Kidney epithelial cell (primary cell): ENCODE measurements around the gene ITFG2. TPM values are rescaled to one million over a fixed set of nuclear protein-coding genes. Genes with fewer than 3 reads are reported as not detected.

ENCODE experiments used
- DNase-seq: peaks from one replicate; pipeline ENCODE4 v3.0.0-alpha.2; 2010; ENCODE audit warnings: low read depth
- H3K27me3 ChIP-seq: 2 replicates; pipeline ENCODE4 v1.6.0; 2011; ENCODE audit warnings: low read length; ENCODE audit not compliant: control insufficient read depth, insufficient read depth
- H3K36me3 ChIP-seq: 2 replicates; pipeline ENCODE4 v1.5.1; 2011; ENCODE audit warnings: low read length; ENCODE audit not compliant: control insufficient read depth, insufficient read depth
- H3K4me3 ChIP-seq: 2 replicates; pipeline ENCODE4 v1.5.1; 2011; ENCODE audit warnings: low read depth, mild to moderate bottlenecking, control low read depth, low read length
- CTCF ChIP-seq: IDR thresholded peaks from 2 replicates; pipeline ENCODE4 v1.5.1; 2011; ENCODE audit warnings: mild to moderate bottlenecking, moderate library complexity, low read length, control low read depth, inconsistent platforms; ENCODE audit not compliant: insufficient read depth, poor library complexity, severe bottlenecking
- total RNA-seq: library from RNA; depleted of rRNA; stranded (reverse); fragments of >200 nt; gene quantifications from 2 replicates; pipeline ENCODE4 v1.2.3, GENCODE V29; 2015

The ITFG2 gene
- total RNA-seq, 1 donor from 2014 or later: 26.1 TPM

- peaks cover 5% of the 10 kb centered on the region for H3K36me3 ChIP-seq
- peaks cover 10% of the 10 kb centered on the region for H3K27me3 ChIP-seq
- H3K4me3 ChIP-seq: no peak overlapping the region
- no peak for DNase-seq
- peak; percentile 1 for TF ChIP-seq CTCF
Measured at GRCh38 chr12:2797721-2798418, 14.6 kb upstream of the ITFG2 start.

- Histone ChIP-seq H3K4me3 (no peak overlapping the region), H3K36me3 (peaks cover 5% of the 10 kb centered on the region), H3K27me3 (no peaks in the 10 kb centered on the region)
- no peak for DNase-seq
- TF ChIP-seq CTCF: no peak
Measured at GRCh38 chr12:2800046-2800570, 12.4 kb upstream of the ITFG2 start.

GRCh38 chr12:2801044-2801783 is 11.3 kb upstream of the ITFG2 start:
- Histone ChIP-seq H3K4me3 (no peak overlapping the region), H3K27me3 (no peaks in the 10 kb centered on the region), H3K36me3 (peaks cover 5% of the 10 kb centered on the region)
- no peak for TF ChIP-seq CTCF
- no peak for DNase-seq

GRCh38 chr12:2803635-2804392 is 8.7 kb upstream of the ITFG2 start:
- no peak for TF ChIP-seq CTCF
- DNase-seq: no peak

GRCh38 chr12:2804393-2805142 is 7.9 kb upstream of the ITFG2 start:
- H3K36me3 ChIP-seq: peaks cover 2% of the 10 kb centered on the region
- TF ChIP-seq CTCF: no peak
- H3K27me3 ChIP-seq: no peaks in the 10 kb centered on the region
- H3K4me3 ChIP-seq: no peak overlapping the region
- DNase-seq: no peak

More at GRCh38 chr12:2803635-2804392, 8.7 kb upstream of the ITFG2 start:
- Histone ChIP-seq H3K36me3 (peaks cover 2% of the 10 kb centered on the region), H3K27me3 (no peaks in the 10 kb centered on the region), H3K4me3 (no peak overlapping the region)
